Spinal cord (tissue), 10 donors: ENCODE results near the gene PAX7. TPM values are rescaled to one million over a fixed set of nuclear protein-coding genes. Genes with fewer than 3 reads are reported as not detected.

Source experiments
- DNase-seq, 6 donors: peaks; one replicate each; pipeline versions ENCODE4 v3.0.0 to v3.0.0-alpha.2; 2013 to 2015; ENCODE audit warnings: low spot score in 6 of 6, low read depth in 4 of 6
- H3K27ac ChIP-seq: one replicate; pipeline ENCODE4 v1.5.1; 2013; ENCODE audit warnings: low read depth, low read length, control low read depth
- H3K27me3 ChIP-seq: one replicate; pipeline ENCODE4 v1.6.1; 2013; ENCODE audit warnings: low read length; ENCODE audit not compliant: control insufficient read depth, insufficient read depth
- H3K36me3 ChIP-seq: one replicate; pipeline ENCODE4 v1.6.1; 2013; ENCODE audit warnings: low read length; ENCODE audit not compliant: control insufficient read depth, insufficient read depth
- H3K4me1 ChIP-seq: one replicate; pipeline ENCODE4 v1.6.1; 2013; ENCODE audit warnings: low read length; ENCODE audit not compliant: control insufficient read depth, insufficient read depth
- H3K4me3 ChIP-seq: one replicate; pipeline ENCODE4 v1.5.1; 2013; ENCODE audit warnings: low read depth, low read length, control low read depth
- H3K9me3 ChIP-seq: one replicate; pipeline ENCODE4 v1.6.1; 2013; ENCODE audit warnings: low read length; ENCODE audit not compliant: control insufficient read depth, insufficient read depth
- WGBS: methylation state at CpG from one replicate; pipeline ENCODE4 v1.1.5; 2013; ENCODE audit warnings: missing lambda C conversion rate; ENCODE audit not compliant: insufficient coverage; 5-methylcytosine and 5-hydroxymethylcytosine counted together
- polyA plus RNA-seq, 2 donors: library from polyadenylated mRNA; unstranded; fragments of 120-200 nt; gene quantifications; one replicate each; pipeline ENCODE4 v1.2.1, GENCODE V29; 2013; ENCODE audit not compliant: insufficient read length in 2 of 2
- total RNA-seq, 2 donors: library from RNA; depleted of rRNA in 1 of 2; stranded (reverse); fragments of 120-200 nt in 1 of 2; fragments of >200 nt in 1 of 2; gene quantifications; one replicate each; pipeline versions ENCODE4 v1.2.3 to v1.2.4, GENCODE V29; 2013 to 2014
- donor health status: healthy.

Gene PAX7
- total and polyA plus RNA-seq, 4 donors: 1.5 to 6.1 (median 3.4) TPM

GRCh38 chr1:18723701-18724411 is 93.2 kb downstream of the PAX7 start:
- DNase-seq: peak in 2 of 6 donors; percentile 41 to 54
- Histone ChIP-seq H3K36me3 (peaks cover 9% of the 10 kb centered on the region), H3K27ac (no peak overlapping the region), H3K4me1 (peaks cover 22% of the 10 kb centered on the region), H3K4me3 (no peak overlapping the region), H3K9me3 (no peaks in the 10 kb centered on the region), H3K27me3 (peaks cover 5% of the 10 kb centered on the region)
- WGBS: 33% methylated on average over 16 of the region's 19 CpGs

GRCh38 chr1:18724801-18725200 is 94.2 kb downstream of the PAX7 start:
- Histone ChIP-seq H3K36me3 (peaks cover 9% of the 10 kb centered on the region), H3K9me3 (no peaks in the 10 kb centered on the region), H3K27ac (no peak overlapping the region), H3K4me1 (peaks cover 22% of the 10 kb centered on the region), H3K4me3 (no peak overlapping the region), H3K27me3 (peaks cover 3% of the 10 kb centered on the region)
- 38% methylated on average over 3 of the region's 7 CpGs for WGBS
- DNase-seq: no peak

GRCh38 chr1:18725231-18725895 is 94.7 kb downstream of the PAX7 start:
- H3K4me3 ChIP-seq: no peak overlapping the region
- no peaks in the 10 kb centered on the region for H3K9me3 ChIP-seq
- peak in 2 of 6 donors; percentile 76 to 83 for DNase-seq
- H3K36me3 ChIP-seq: peaks cover 9% of the 10 kb centered on the region
- H3K27me3 ChIP-seq: peaks cover 3% of the 10 kb centered on the region
- H3K27ac ChIP-seq: no peak overlapping the region
- peaks cover 22% of the 10 kb centered on the region for H3K4me1 ChIP-seq
- WGBS: 37% methylated on average over 16 of the region's 24 CpGs

GRCh38 chr1:18726368-18726767 is 95.7 kb downstream of the PAX7 start:
- Histone ChIP-seq H3K27ac (no peak overlapping the region), H3K4me3 (no peak overlapping the region), H3K27me3 (peaks cover 3% of the 10 kb centered on the region), H3K9me3 (no peaks in the 10 kb centered on the region), H3K4me1 (peaks cover 22% of the 10 kb centered on the region), H3K36me3 (peaks cover 6% of the 10 kb centered on the region)
- DNase-seq: peak in 1 of 6 donors; percentile 35
- WGBS: 57% methylated on average over 4 of the region's 4 CpGs

- H3K9me3 ChIP-seq: no peaks in the 10 kb centered on the region
- no peak for DNase-seq
- 79% methylated on average over 15 of the region's 15 CpGs for WGBS
- H3K4me3 ChIP-seq: no peak overlapping the region
- peaks cover 22% of the 10 kb centered on the region for H3K4me1 ChIP-seq
- no peaks in the 10 kb centered on the region for H3K27me3 ChIP-seq
- H3K27ac ChIP-seq: no peak overlapping the region
- H3K36me3 ChIP-seq: peaks cover 6% of the 10 kb centered on the region
Observed at GRCh38 chr1:18727956-18728355, 97.3 kb downstream of the PAX7 start.

- H3K27me3 ChIP-seq: no peaks in the 10 kb centered on the region
- peaks cover 6% of the 10 kb centered on the region for H3K4me1 ChIP-seq
- H3K36me3 ChIP-seq: no peaks in the 10 kb centered on the region
- WGBS: 69% methylated on average over 6 of the region's 8 CpGs
- H3K4me3 ChIP-seq: no peak overlapping the region
- no peak for DNase-seq
- H3K9me3 ChIP-seq: no peaks in the 10 kb centered on the region
- H3K27ac ChIP-seq: no peak overlapping the region
Observed at GRCh38 chr1:18730321-18730720, 99.7 kb downstream of the PAX7 start.

GRCh38 chr1:18731148-18731547 is 100.5 kb downstream of the PAX7 start:
- H3K9me3 ChIP-seq: no peaks in the 10 kb centered on the region
- H3K36me3 ChIP-seq: peaks cover 5% of the 10 kb centered on the region
- no peak overlapping the region for H3K27ac ChIP-seq
- H3K4me1 ChIP-seq: no peaks in the 10 kb centered on the region
- no peaks in the 10 kb centered on the region for H3K27me3 ChIP-seq
- no peak overlapping the region for H3K4me3 ChIP-seq
- WGBS: 64% methylated on average over 5 of the region's 6 CpGs
- no peak for DNase-seq

- Histone ChIP-seq H3K36me3 (peaks cover 5% of the 10 kb centered on the region), H3K27me3 (no peaks in the 10 kb centered on the region), H3K4me3 (no peak overlapping the region), H3K27ac (no peak overlapping the region), H3K9me3 (no peaks in the 10 kb centered on the region), H3K4me1 (no peaks in the 10 kb centered on the region)
- DNase-seq: no peak
- 95% methylated on average over 7 of the region's 10 CpGs for WGBS
Observed at GRCh38 chr1:18731591-18732235, 101.1 kb downstream of the PAX7 start.

GRCh38 chr1:18732686-18733085 is 102.0 kb downstream of the PAX7 start:
- H3K27me3 ChIP-seq: no peaks in the 10 kb centered on the region
- no peak overlapping the region for H3K4me3 ChIP-seq
- H3K27ac ChIP-seq: no peak overlapping the region
- no peak for DNase-seq
- no peaks in the 10 kb centered on the region for H3K4me1 ChIP-seq
- H3K9me3 ChIP-seq: no peaks in the 10 kb centered on the region
- no CpG with 5 or more reads among the region's 6 CpGs for WGBS
- H3K36me3 ChIP-seq: peaks cover 8% of the 10 kb centered on the region
